Kidney epithelial cell (primary cell): ENCODE results near the gene ZFHX3. TPM values are rescaled to one million over a fixed set of nuclear protein-coding genes. Genes with fewer than 3 reads are reported as not detected.

ENCODE experiments used
- DNase-seq: peaks from one replicate; pipeline ENCODE4 v3.0.0-alpha.2; 2010; ENCODE audit warnings: low read depth
- H3K27me3 ChIP-seq: 2 replicates; pipeline ENCODE4 v1.6.0; 2011; ENCODE audit warnings: low read length; ENCODE audit not compliant: control insufficient read depth, insufficient read depth
- H3K36me3 ChIP-seq: 2 replicates; pipeline ENCODE4 v1.5.1; 2011; ENCODE audit warnings: low read length; ENCODE audit not compliant: control insufficient read depth, insufficient read depth
- H3K4me3 ChIP-seq: 2 replicates; pipeline ENCODE4 v1.5.1; 2011; ENCODE audit warnings: low read depth, mild to moderate bottlenecking, control low read depth, low read length
- CTCF ChIP-seq: IDR thresholded peaks from 2 replicates; pipeline ENCODE4 v1.5.1; 2011; ENCODE audit warnings: mild to moderate bottlenecking, moderate library complexity, low read length, control low read depth, inconsistent platforms; ENCODE audit not compliant: insufficient read depth, poor library complexity, severe bottlenecking
- total RNA-seq: library from RNA; depleted of rRNA; stranded (reverse); fragments of >200 nt; gene quantifications from 2 replicates; pipeline ENCODE4 v1.2.3, GENCODE V29; 2015

Gene ZFHX3
- total RNA-seq, 1 donor from 2014 or later: 19.9 TPM

GRCh38 chr16:72936408-72936807, 111.5 kb downstream of the ZFHX3 start:
- Histone ChIP-seq H3K36me3 (no peaks in the 10 kb centered on the region), H3K4me3 (no peak overlapping the region)
- no peak for TF ChIP-seq CTCF

GRCh38 chr16:72935896-72936295, 112.0 kb downstream of the ZFHX3 start:
- no peak overlapping the region for H3K4me3 ChIP-seq
- no peaks in the 10 kb centered on the region for H3K36me3 ChIP-seq
- H3K27me3 ChIP-seq: no peaks in the 10 kb centered on the region
- TF ChIP-seq CTCF: no peak
- DNase-seq: no peak

More at GRCh38 chr16:72936408-72936807, 111.5 kb downstream of the ZFHX3 start:
- DNase-seq: no peak
- no peaks in the 10 kb centered on the region for H3K27me3 ChIP-seq

- no peak for DNase-seq
- no peak for TF ChIP-seq CTCF
- no peaks in the 10 kb centered on the region for H3K27me3 ChIP-seq
- no peak overlapping the region for H3K4me3 ChIP-seq
- no peaks in the 10 kb centered on the region for H3K36me3 ChIP-seq
Measured at GRCh38 chr16:72934636-72935403, 113.1 kb downstream of the ZFHX3 start.

GRCh38 chr16:72932677-72933335, 115.1 kb downstream of the ZFHX3 start:
- Histone ChIP-seq H3K4me3 (no peak overlapping the region), H3K36me3 (no peaks in the 10 kb centered on the region), H3K27me3 (no peaks in the 10 kb centered on the region)
- TF ChIP-seq CTCF: no peak
- DNase-seq: no peak

GRCh38 chr16:72932050-72932449, 115.9 kb downstream of the ZFHX3 start:
- no peak for DNase-seq
- Histone ChIP-seq H3K27me3 (no peaks in the 10 kb centered on the region), H3K4me3 (no peak overlapping the region), H3K36me3 (no peaks in the 10 kb centered on the region)
- no peak for TF ChIP-seq CTCF
